HG03025 (cell line): Measurements from ENCODE around the gene MORC4.

Source experiments
- ATAC-seq: cut with Tn5 transposase; IDR thresholded peaks from one replicate; pipeline ENCODE4 v1.9.1; 2021; ENCODE audit warnings: mild to moderate bottlenecking, moderate library complexity; ENCODE audit not compliant: unreplicated experiment, low FRiP score

The MORC4 gene

GRCh38 chrX:106917830-106918500 lies 82.0 kb downstream of the MORC4 start:
- no peak for ATAC-seq

- ATAC-seq, result no peak
Observed at GRCh38 chrX:106912864-106913263, 87.1 kb downstream of the MORC4 start.

GRCh38 chrX:106906361-106906760 lies 93.7 kb downstream of the MORC4 start:
- no peak for ATAC-seq

GRCh38 chrX:106905064-106905708 lies 94.8 kb downstream of the MORC4 start:
- ATAC-seq, result no peak

- no peak for ATAC-seq
Observed at GRCh38 chrX:106903856-106904528, 96.0 kb downstream of the MORC4 start.

- no peak for ATAC-seq
Observed at GRCh38 chrX:106903291-106903824, 96.7 kb downstream of the MORC4 start, which contains the start of gene RIPPLY1. Gene RIPPLY1 (minus strand): TSS chrX:106903341. CDS start chrX:106903287, 54 bp downstream.

- no peak for ATAC-seq
Observed at GRCh38 chrX:106902684-106903083, 97.3 kb downstream of the MORC4 start.

- no peak for ATAC-seq
Observed at GRCh38 chrX:106901781-106902219, 98.2 kb downstream of the MORC4 start.

- ATAC-seq, result no peak
Observed at GRCh38 chrX:106901341-106901740, 98.7 kb downstream of the MORC4 start.

GRCh38 chrX:106899841-106900240 lies 100.2 kb downstream of the MORC4 start:
- no peak for ATAC-seq

GRCh38 chrX:106899276-106899675 lies 100.7 kb downstream of the MORC4 start:
- ATAC-seq, result no peak

GRCh38 chrX:106898462-106898861 lies 101.5 kb downstream of the MORC4 start:
- ATAC-seq, result peak; percentile 60

- ATAC-seq, result no peak
Observed at GRCh38 chrX:106897259-106897658, 102.8 kb downstream of the MORC4 start.

- ATAC-seq, result no peak
Observed at GRCh38 chrX:106894978-106895452, 105.0 kb downstream of the MORC4 start.

- ATAC-seq, result no peak
Observed at GRCh38 chrX:106894392-106894909, 105.6 kb downstream of the MORC4 start.

- no peak for ATAC-seq
Observed at GRCh38 chrX:106891762-106892460, 108.1 kb downstream of the MORC4 start.
